ENCODE results near the gene ERP44.
"Not testable (repeated sequence)": the region's sequence is repeated elsewhere in the genome, so short reads cannot be mapped to it uniquely, and the experiment has no call there.

ERP44 gene

DNA sequence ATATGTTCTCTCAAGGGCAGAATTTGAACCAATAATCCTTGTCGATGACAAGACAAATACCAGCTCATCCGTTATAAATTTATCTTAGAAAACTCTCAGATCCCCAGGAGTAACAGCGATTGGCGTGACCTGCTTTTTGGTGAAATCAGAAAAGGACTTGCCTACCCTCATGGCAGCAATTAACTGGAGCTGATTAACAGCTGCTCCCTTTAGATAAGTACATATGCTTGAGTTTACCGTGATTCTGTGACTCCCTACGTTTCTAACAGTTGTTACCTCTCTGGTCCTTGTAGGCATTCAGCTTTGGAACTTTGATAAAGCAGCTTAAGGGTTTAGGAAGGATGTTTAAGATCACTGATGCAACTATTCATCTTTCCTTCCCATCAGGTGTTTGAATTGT lies 2.8 kb upstream of the ERP44 start:
- no peak for DNase-seq (ENCODE audit: low spot score)
- no peak for FAIRE-seq

DNA sequence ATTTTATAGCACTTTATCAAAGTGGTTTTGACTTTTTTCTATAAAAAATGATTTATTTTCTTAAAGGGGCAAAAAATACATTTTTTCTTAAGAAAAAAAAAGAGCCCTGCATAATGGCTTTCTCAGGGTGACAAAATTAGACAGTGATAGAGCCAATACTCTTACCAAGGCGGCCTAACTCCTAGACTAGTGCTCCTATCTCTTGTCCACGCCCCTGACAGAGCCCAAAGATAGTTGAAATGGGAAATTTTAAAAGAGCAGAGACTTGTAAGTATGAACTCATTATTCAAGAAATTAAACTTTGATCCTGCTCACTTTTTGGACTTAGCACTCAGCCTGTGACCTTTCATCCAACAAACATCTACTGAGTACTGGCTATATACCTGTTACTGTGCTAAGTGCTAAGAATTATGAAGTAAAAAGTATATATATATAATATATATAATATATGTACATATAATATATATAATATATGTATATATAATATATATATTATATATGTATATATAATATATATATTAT lies 1.4 kb upstream of the ERP44 start:
- FAIRE-seq = no peak
- no peak for DNase-seq (ENCODE audit: low spot score)

DNA sequence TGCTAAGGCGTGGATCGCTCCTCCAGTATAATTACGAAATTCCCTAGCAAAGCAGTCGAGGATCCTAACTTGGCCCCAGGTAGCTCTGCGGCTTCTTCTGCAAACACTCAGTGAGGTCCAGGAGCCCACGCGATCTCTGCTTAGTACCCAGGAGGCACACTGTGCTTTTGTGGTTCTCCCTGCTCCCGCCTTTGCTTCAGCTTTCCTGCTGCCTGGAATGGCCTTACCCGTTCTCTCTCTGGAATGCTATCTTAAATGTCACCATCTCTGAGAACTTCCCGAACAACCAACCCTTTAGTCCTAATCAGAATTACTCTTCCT lies 882 bp upstream of the ERP44 start:
- FAIRE-seq = no peak
- no peak for DNase-seq (ENCODE audit: low spot score)

DNA sequence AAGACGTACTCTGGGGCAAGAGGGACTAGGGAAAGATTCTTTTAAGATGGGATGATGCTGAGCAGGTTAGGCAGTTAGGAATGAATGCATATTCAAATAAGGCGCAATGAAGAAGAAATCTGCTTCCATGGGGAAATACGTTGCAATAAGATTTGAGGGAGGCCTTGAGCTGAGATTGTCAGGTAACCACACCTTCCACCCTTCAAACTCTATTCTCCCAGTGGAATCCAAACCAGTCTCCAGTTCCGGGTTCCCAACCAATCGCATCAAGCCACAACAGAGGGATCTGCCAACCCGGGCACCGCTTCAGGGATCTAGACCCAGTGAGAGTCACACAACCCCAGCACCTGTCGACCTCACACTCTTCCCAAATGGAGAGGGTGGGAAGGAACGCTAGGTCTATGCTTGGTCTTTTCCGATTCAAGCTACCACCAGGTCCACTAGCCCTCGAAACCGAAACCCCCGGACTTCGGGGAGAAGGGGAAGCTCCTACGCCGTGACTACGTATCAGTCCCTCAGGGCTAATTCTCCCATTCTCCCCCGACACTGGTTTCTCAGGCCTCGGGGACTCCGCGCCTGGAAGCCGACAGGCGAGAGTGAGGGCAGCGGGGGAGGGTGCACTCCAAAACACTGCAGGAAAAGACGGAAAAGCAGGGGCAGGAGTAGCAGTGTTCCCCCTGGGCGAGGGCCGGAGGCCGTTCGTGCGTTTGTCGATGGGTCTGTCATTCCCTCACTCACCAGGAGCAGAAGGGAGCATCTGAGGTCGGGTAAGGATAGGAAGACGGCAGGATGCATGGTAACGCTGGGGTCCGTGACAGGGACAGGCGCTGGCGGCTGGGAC lies 534 bp downstream of the ERP44 start:
- no peak for FAIRE-seq
- DNase-seq (ENCODE audit: low spot score) = peak; percentile 49

DNA sequence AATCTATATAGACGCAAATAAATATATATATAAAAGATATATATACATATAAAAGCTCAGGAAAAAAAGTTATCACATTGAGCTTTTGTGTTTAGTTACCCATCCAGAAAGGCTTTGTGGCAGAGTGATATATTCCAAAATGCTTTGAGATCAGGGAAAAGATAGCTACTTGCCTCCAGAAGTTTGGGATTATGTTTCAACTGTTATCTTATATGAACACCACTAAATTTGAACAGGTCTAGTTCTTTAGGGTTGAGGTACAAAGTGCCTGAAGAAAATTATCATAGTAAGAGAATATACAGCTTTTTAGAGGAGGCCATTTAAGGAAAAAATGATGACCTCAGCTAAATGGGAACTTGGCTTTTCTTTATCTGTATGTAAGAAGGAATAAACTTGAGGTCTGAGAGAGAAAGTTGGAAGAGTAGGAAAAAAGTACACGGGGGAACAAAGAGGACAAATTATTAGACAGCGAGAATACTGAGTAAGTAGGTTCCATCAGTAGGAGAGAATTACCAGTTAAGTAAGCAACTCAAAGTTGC lies 2.4 kb downstream of the ERP44 start:
- FAIRE-seq (no peak), DNase-seq (ENCODE audit: low spot score) (no peak)

DNA sequence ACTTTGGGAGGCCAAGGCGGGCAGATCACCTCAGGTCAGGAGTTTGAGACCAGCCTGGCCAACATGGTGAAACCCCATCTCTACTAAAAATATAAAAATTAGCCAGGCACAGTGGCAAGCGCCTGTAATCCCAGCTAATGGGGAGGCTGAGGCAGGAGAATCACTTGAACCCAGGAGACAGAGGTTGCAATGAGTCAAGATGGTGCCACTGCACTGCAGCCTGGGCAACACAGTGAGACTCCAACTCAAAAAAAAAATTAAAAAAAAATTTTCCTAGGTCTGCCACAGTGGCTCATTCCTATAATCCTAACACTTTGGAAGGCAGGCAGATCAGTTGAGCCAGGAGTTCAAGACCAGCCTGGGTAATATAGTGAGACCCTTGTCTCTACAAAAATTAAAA lies 4.4 kb downstream of the ERP44 start:
- not testable (repeated sequence) for FAIRE-seq; DNase-seq (ENCODE audit: low spot score)

DNA sequence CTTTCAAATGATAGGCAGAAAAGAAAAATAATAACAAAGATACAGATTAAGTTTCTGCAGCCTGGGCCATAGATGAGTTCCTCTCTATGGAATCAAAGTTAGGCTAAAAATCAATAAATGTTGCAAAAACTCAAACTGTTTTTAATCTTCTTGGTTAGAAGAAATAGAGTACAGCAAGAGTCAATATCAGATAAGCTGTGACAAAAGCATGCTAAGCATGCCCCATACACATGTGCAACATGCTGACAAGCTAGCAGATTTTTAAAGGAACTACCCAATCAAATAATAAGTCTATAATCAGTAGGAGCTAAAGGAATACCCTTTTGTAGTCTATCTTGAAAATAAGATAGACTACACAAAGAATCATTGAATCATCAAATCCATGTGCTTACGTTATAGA lies 6.7 kb downstream of the ERP44 start:
- FAIRE-seq (no peak), DNase-seq (ENCODE audit: low spot score) (no peak)

DNA sequence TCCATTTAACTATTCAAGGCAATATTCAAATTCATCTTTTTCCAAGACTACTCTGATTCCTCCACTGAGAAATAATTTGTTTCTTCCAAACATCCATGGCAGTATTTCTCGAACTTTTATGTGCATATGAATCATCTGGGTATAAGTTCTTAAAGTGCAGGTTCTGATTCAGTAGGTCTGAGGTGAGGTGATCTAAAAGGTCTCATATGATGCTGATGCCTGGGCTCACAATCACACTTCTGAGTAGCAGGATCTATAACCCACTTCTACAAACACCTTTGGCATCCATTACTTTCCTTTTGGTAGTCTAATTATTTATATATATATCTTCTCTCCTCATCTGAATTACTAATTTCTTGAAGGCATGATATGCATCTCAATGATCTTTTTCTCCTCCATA lies 7.2 kb downstream of the ERP44 start:
- FAIRE-seq = no peak
- no peak for DNase-seq (ENCODE audit: low spot score)

DNA sequence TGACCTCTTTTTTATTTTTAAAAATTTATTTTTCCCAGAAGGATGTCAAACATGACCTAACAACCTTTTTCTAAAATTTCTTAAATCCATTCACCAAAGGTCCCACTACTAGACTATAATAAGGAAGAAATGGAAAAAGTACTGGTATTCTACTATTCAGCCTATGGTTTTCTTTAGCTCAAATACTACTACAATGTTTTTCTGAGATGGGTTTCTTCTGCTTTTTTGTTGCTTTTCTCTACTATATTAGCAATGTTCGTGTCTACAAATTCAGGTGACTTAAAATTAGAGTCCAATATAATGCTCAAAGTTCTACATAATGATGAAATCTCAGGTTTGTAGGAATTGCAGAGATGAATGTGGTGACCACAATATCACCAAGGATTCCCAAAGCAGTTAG lies 7.9 kb downstream of the ERP44 start:
- FAIRE-seq (no peak), DNase-seq (ENCODE audit: low spot score) (no peak)

DNA sequence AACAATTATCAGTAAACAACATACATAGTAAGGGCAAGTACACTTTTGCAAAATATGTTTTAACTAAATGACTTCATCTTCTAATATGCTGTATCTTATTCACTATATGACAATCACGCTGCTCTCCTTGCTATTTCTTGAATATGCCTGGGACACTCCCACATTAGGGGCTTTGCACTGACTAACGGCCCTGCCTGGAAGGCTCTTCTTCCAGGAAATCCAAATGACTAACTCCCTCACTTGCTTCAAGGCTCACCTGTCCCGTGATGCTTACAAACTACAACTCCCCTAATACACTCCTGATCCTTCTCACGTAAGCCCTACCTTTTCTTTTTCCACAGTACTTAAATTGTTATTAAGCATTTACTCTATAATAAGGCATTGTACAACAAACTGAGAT lies 10.6 kb downstream of the ERP44 start:
- no peak for FAIRE-seq

DNA sequence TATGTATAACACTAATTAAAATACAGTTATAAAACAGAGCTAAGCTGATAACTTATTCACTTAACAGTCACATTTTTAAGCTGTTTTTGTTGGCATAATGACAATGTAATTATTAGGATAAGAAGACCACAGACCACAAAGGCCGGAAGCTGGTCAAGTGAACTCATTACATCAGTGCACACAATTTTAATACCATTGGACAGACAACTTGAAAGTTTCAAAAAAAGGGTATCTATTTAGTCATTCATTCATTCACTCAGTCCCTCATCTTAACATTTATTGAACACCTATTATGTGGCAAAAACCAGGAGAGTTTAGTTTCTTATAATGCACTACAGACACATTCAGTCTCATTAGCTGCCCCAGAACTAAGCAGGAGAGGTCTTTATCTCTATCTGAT lies 11.6 kb downstream of the ERP44 start:
- no peak for FAIRE-seq
- no peak for DNase-seq (ENCODE audit: low spot score)

More for the DNA sequence above, 10.6 kb downstream of the ERP44 start:
- DNase-seq (ENCODE audit: low spot score) = no peak

DNA sequence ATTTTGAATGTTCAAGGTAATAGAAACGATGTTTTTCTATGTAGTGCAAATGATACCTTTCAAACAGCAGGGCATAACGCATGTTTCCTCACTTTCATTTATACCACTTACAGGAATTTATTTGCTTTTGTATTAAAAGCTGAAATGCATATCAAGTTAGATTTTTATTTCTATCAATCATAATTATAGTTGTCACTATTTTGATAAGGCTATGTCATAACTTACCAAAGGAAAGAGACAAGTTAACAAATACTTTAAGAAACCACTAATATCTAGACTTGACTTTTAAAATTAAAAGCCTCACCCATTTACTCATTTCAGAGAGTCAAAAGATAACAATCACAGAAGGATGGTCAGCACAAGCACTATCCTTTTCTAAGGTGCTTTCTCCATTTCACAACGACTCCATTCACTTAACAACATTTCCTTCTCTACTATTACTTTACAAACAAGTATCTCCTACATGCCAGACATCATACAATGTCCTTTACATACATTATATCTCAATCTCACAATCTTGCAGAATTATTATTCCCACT lies 12.6 kb downstream of the ERP44 start:
- no peak for FAIRE-seq

DNA sequence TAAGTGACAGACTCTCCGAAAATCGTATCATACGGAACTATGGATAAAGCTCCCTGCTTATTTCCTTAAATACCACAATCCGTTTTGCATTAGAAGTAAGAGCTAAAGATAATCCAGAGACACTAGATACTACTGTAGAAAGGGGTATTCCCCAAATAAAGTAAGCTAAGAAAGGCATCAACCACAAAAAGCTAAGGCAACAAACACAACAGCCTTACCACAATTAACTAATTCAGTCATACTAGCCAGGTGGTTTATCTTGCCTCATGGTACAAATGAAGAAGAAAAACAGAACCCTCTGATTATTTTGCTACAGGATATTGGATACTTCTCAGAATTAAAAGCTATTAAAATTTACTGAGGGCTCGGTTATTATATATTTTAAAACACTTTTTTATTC lies 14.1 kb downstream of the ERP44 start:
- no peak for FAIRE-seq

More for the DNA sequence above, 12.6 kb downstream of the ERP44 start:
- DNase-seq (ENCODE audit: low spot score) = no peak

DNA sequence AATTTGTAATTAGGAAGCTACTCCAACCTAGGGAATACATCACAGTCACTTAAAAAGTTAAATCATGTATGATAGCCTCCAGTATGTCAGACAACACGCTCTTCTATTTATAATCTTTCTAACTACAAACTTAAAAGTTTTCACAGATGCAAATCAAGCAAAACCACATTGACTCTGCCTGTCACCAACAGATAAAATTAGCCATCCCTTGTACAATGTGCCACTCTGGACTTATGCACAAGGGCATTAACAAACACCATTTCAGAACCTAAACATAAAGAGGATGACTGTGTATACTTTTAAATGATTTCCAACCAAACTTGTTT lies 14.7 kb downstream of the ERP44 start:
- DNase-seq (ENCODE audit: low spot score) = no peak
- FAIRE-seq = no peak

More for the DNA sequence above, 14.1 kb downstream of the ERP44 start:
- DNase-seq (ENCODE audit: low spot score) = no peak

DNA sequence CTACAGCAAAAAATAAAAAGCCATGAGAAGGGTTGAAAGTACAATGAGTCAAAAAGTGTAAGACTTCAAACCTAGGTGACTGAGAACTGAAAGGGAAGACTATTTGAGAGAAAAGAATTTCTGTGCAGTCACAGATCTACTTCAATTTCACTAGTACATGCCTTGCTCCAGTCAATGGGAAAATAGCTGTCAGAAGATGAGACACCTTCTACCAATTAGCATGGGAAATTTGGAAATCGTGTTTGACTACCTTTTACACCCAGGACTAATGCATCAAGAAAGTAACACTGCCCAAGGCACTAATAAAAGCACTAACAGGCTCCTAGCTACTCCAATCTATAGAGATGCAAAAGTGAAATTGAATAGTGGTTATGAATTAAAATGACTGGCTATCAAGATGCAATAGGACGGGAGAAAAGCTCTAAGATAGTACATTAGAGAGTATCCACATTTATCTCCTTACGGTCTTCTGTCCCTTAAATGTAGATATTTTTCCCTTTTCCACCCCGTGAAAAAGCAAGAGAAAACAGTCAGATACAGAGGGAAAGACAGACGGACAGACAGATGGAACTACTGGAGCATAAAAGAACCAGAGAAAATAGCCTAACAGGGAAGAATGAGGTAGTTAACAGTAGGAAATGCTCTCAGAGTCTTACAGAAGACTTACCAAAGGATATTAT lies 15.2 kb downstream of the ERP44 start:
- DNase-seq (ENCODE audit: low spot score) (no peak), FAIRE-seq (no peak)

DNA sequence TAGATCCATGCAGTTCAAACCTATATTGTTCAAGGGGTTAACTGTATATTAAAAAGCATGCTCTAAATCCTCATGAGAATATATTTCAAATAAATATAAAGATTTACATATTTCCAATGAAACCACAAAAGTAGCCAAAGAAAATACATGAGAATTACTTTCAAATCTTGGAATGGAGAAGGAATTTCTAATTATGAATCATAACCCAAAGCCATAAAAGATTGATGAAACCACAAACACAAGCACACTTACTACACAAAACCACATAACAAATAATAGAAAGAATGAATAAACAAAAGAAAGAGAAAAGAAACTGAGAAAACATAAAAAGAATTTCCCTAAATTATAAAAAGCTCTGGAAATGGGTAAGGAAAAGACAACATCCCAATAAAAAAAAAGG lies 16.0 kb downstream of the ERP44 start:
- FAIRE-seq (no peak), DNase-seq (ENCODE audit: low spot score) (no peak)

DNA sequence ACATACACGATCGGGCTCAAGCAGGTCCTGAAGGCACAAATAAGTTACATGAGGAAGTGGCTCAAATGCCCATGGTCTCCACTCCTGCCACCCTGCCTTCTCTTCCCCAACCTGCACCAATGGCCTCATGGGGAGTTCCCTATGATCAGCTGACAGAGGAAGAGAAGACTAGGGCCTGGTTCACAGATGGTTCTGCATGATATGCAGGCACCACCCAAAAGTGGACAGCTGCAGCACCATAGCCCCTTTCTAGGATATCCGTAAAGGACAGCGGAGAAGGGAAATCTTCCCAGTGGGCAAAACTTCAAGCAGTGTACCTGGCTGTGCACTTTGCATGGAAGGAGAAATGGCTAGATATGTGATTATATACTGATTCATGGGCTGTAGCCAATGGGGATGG lies 22.5 kb downstream of the ERP44 start:
- DNase-seq (ENCODE audit: low spot score); FAIRE-seq: not testable (repeated sequence)

DNA sequence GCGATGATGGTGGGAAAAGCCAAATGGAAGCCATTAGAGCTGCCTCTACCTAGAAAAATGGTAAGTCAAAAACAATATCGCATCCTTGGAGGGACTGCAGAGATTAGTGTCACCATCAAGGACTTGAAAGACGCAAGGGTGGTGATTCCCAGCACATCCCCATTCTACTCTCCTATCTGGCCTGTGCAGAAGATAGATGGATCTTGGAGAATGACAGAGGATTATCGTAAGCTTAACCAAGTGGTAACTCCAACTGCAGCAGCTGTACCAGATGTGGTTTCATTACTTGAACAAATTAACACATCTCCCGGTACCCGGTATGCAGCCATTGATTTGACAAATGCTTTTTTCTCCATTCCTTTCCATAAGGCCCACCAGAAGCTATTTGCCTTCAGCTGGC lies 23.8 kb downstream of the ERP44 start:
- FAIRE-seq (no peak), DNase-seq (ENCODE audit: low spot score) (no peak)

DNA sequence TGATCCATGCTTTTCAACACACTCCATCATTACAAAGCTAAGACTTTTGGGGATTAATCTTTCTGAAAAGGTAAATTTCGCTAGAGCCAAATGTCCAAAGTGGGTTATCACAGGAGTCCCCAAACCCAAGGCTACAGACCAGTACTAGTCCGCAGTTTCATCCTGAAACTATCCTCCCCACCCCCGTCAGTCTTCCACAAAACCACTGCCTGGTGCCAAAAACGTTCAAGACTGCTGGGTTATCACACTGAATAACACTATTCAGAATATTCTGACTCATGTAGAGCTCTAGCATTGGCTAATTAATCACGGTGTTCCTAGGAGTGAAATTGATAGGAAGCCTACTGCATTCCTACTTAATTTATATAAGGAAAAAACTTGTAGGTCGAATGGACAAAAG lies 24.7 kb downstream of the ERP44 start:
- DNase-seq (ENCODE audit: low spot score) (no peak), FAIRE-seq (no peak)

DNA sequence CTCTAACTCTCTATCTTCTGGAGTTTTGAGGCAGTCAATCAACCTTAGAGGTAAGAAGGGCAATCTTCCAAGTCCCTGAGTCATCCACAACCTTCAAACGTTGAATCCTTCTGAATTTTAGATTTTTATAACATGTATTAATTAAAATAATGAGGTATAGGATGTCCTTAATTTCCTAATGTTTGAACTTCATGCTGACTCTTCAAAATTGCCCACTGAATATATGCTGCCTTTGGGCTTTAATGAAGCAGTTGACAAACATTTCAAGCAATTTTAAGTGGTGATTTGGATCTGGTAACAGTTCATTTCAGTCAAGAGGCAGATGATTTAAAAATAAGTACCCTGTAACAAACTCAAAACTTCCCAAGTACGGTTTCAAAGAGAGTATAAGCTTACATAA lies 26.0 kb downstream of the ERP44 start:
- DNase-seq (ENCODE audit: low spot score) (no peak), FAIRE-seq (no peak)

DNA sequence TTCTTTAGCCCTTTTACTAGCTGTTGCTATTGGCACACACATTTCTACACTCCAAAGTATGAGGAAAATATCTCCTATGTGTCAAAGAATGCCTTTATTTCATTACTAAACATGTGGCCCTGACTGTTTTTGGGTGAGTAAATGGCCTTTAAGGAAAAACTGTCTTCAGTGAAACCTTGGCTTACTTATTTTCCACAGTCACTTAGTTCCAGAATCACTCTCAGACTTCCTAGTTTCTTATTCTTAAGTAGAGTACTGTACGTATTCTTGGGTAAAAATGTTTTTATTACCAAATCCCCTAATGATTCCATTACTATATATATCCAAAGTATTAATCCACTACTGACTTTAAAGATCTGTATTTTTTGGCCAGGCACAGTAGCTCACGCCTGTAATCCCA lies 27.5 kb downstream of the ERP44 start:
- no peak for DNase-seq (ENCODE audit: low spot score)
- no peak for FAIRE-seq

All from urothelium cell line (cell line).